CD4-positive, alpha-beta T cell (primary cell): ENCODE results near the gene DTX1. TPM values are rescaled to one million over a fixed set of nuclear protein-coding genes. Genes with fewer than 3 reads are reported as not detected.
A peak's percentile ranks its signal among the peaks of the same experiment; 100 is the strongest.

Experiments used
- ATAC-seq: fragments of 200-7000 bp; cut with Tn5 transposase; one replicate; pipeline ENCODE4 v1.10.0; 2022; ENCODE audit warnings: mild to moderate bottlenecking; ENCODE audit not compliant: poor library complexity
- CTCF ChIA-PET: fragments of 350-600 bp; sonication (Branson Sonifier 250); formaldehyde crosslinking; loops from one replicate; lab custom pipeline; 2021; ENCODE audit warnings: antibody characterized with exemption, inconsistent platforms; lab: Charles Lee
- POLR2A ChIA-PET: fragments of 350-600 bp; sonication (Branson Sonifier 250); formaldehyde crosslinking; loops from one replicate; lab custom pipeline; 2021; ENCODE audit warnings: antibody characterized with exemption, inconsistent platforms; lab: Charles Lee
- DNase-seq, 14 experiments: peaks; one replicate each; pipeline ENCODE4 v3.0.0-alpha.2; 2013 to 2020; ENCODE audit warnings: mixed read lengths in 2 of 14
- H3K27ac ChIP-seq, 2 donors: one replicate each; pipeline versions ENCODE4 v1.5.1 to v1.7.0; 2013; ENCODE audit warnings: low read length in 2 of 2, low read depth in 1 of 2, mild to moderate bottlenecking in 1 of 2
- H3K27me3 ChIP-seq, 2 experiments: 1 replicate in 1 of 2; 2 replicates in 1 of 2; pipeline versions ENCODE4 v1.6.1 to v1.7.0; 2013; ENCODE audit warnings: low read length in 2 of 2, control low read depth in 1 of 2, mild to moderate bottlenecking in 1 of 2, moderate library complexity in 1 of 2; ENCODE audit not compliant: insufficient read depth in 2 of 2, control insufficient read depth in 1 of 2
- H3K36me3 ChIP-seq: one replicate; pipeline ENCODE4 v1.6.1; 2013; ENCODE audit warnings: low read length, control low read depth; ENCODE audit not compliant: insufficient read depth
- H3K4me1 ChIP-seq: one replicate; pipeline ENCODE4 v1.6.1; 2013; ENCODE audit warnings: low read length, control low read depth; ENCODE audit not compliant: insufficient read depth
- H3K4me3 ChIP-seq: one replicate; pipeline ENCODE4 v1.5.1; 2013; ENCODE audit warnings: mild to moderate bottlenecking, low read length, moderate library complexity
- H3K9me3 ChIP-seq, 2 experiments: 1 replicate in 1 of 2; 2 replicates in 1 of 2; pipeline versions ENCODE4 v1.6.1 to v1.7.0; 2013; ENCODE audit warnings: low read length in 2 of 2, mild to moderate bottlenecking in 2 of 2, control low read depth in 1 of 2, moderate library complexity in 1 of 2; ENCODE audit not compliant: control insufficient read depth in 1 of 2, insufficient read depth in 1 of 2
- H3K27ac Mint-ChIP-seq: one replicate; pipeline ENCODE4 v1.8.0; 2020; ENCODE audit warnings: mixed read lengths
- H3K27me3 Mint-ChIP-seq: one replicate; pipeline ENCODE4 v1.8.0; 2021; ENCODE audit warnings: mixed read lengths
- H3K36me3 Mint-ChIP-seq: one replicate; pipeline ENCODE4 v1.8.0; 2021; ENCODE audit warnings: low read depth, mixed read lengths
- H3K4me1 Mint-ChIP-seq: one replicate; pipeline ENCODE4 v1.8.0; 2021; ENCODE audit warnings: low read depth, mixed read lengths
- H3K4me3 Mint-ChIP-seq: one replicate; pipeline ENCODE4 v1.8.0; 2020; ENCODE audit warnings: mild to moderate bottlenecking, mixed read lengths
- H3K9me3 Mint-ChIP-seq: one replicate; pipeline ENCODE4 v1.8.0; 2020; ENCODE audit warnings: mixed read lengths
- intact Hi-C, 2 experiments: fragments of 100-400 bp; cut with DNase I in 1 of 2; cut with micrococcal nuclease in 1 of 2; formaldehyde crosslinking; loops; one replicate each; pipeline versions ENCODE4 v1.15.1 to v1.9.0; 2023 to 2025; cut with DNase I, micrococcal nuclease
- total RNA-seq, 174 experiments: library from RNA in 2 of 174; stranded (reverse) in 2 of 174; gene quantifications; one replicate each; pipeline ENCODE4 v1.2.3 and lab custom pipeline; 2021 to 2026
- TF ChIP-seq, protein P1 (sequence below): fragments of 200-600 bp; IDR thresholded peaks from one replicate; pipeline ENCODE4 v1.8.0; 2022; ENCODE audit warnings: antibody characterized with exemption, mild to moderate bottlenecking

DTX1 gene
- total RNA-seq, 2 experiments from 2014 or later: 14.0 to 14.2 TPM

DNA sequence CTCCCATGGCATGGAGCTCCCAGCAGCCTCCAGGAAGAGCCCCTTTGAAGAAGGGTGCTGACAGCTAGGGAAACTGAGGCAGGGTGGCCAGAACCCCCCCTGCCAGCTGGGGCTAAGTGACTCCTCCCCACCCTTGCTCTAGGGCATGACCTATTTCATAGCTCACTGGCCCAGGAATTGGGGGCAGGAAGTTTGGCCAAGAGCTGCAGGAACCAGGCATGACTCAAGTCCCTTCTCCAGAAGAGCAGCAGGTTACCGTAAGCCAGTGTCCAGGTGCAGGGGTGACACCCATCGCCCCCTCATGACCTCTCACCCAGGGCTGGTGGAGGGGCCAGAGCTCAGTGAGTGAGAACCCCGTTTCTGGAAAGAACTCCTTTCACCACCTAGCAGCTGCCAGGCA is 77.1 kb downstream of the DTX1 start:
- intact Hi-C loops: no loop called here
- Histone ChIP-seq H3K36me3 (no peaks in the 10 kb centered on the region), H3K4me3 (no peak overlapping the region), H3K27me3 (no peaks in the 10 kb centered on the region), H3K9me3 (no peaks in the 10 kb centered on the region), H3K4me1 (peaks cover 26% of the 10 kb centered on the region), H3K27ac (no peak overlapping the region)
- ATAC-seq (no peak), DNase-seq (no peak)
- H3K9me3 Mint-ChIP-seq: no peaks in the 10 kb centered on the region
- no peaks in the 10 kb centered on the region for H3K27me3 Mint-ChIP-seq
- TF ChIP-seq, protein P1, sequence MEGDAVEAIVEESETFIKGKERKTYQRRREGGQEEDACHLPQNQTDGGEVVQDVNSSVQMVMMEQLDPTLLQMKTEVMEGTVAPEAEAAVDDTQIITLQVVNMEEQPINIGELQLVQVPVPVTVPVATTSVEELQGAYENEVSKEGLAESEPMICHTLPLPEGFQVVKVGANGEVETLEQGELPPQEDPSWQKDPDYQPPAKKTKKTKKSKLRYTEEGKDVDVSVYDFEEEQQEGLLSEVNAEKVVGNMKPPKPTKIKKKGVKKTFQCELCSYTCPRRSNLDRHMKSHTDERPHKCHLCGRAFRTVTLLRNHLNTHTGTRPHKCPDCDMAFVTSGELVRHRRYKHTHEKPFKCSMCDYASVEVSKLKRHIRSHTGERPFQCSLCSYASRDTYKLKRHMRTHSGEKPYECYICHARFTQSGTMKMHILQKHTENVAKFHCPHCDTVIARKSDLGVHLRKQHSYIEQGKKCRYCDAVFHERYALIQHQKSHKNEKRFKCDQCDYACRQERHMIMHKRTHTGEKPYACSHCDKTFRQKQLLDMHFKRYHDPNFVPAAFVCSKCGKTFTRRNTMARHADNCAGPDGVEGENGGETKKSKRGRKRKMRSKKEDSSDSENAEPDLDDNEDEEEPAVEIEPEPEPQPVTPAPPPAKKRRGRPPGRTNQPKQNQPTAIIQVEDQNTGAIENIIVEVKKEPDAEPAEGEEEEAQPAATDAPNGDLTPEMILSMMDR: no peak
- no peak overlapping the region for H3K27ac Mint-ChIP-seq
- ChIA-PET POLR2A (no interaction called here), CTCF (interaction anchor here (1.8 kb wide), 1 partner anchor 41 kb away, joined by 4 read pairs; no protein-coding TSS in a partner anchor)
- peak overlapping the region; percentile 11 for H3K4me3 Mint-ChIP-seq
- H3K36me3 Mint-ChIP-seq: no peaks in the 10 kb centered on the region
- peaks cover 19% of the 10 kb centered on the region for H3K4me1 Mint-ChIP-seq

DNA sequence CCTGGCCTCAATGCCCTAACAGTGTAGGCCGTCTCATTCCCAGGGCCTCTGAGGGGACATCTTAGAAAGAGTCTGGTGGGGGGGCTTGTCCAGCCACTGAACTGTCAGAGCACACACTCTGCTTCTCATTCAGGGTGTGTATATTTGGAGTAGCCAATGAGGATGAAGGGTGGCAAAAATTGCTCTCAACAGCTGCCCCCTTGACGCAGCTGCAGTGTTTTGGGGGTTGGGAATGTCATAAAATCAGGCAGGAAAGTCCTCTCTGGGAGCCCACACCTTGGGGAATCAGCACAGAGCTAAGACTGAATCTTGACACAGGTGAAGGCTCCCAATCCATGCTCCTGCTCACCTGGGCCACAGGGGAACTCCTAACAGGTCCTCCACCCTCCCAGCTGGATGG is 77.5 kb downstream of the DTX1 start:
- H3K36me3 Mint-ChIP-seq: no peaks in the 10 kb centered on the region
- Histone ChIP-seq H3K4me3 (no peak overlapping the region), H3K27me3 (no peaks in the 10 kb centered on the region), H3K4me1 (peaks cover 26% of the 10 kb centered on the region), H3K27ac (no peak overlapping the region), H3K36me3 (no peaks in the 10 kb centered on the region), H3K9me3 (no peaks in the 10 kb centered on the region)
- no peaks in the 10 kb centered on the region for H3K27me3 Mint-ChIP-seq
- DNase-seq (no peak), ATAC-seq (no peak)
- POLR2A ChIA-PET: no interaction called here
- H3K27ac Mint-ChIP-seq: no peak overlapping the region
- peaks cover 18% of the 10 kb centered on the region for H3K4me1 Mint-ChIP-seq
- H3K9me3 Mint-ChIP-seq: no peaks in the 10 kb centered on the region
- CTCF ChIA-PET: interaction anchor here (0.8 to 1.8 kb wide), 2 partner anchors 19 to 40 kb away, joined by 4 read pairs; no protein-coding TSS in a partner anchor
- intact Hi-C loops: no loop called here
- TF ChIP-seq, protein P1: no peak
- H3K4me3 Mint-ChIP-seq: peak overlapping the region; percentile 11

DNA sequence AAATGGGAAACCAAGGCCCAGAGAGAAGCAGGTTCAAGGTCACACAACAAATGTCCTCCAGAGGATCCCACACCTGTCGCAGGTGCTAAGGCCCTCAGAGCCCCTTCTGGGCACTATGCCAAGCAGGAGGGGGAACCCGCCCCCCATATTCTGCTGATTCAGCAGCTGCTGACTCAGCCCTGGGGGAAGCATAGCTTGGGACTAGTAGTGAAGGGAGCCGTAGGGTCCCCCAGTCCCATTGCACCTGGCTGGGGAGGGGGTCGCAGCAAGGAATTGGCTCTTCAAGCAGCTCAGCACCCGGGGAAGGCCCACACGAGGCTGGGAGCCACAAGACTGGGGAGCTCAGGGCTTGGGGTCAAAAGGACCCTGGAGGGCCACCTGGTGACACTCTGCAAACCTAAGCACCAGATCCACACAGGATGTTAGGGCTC is 78.0 kb downstream of the DTX1 start:
- TF ChIP-seq, protein P1: no peak
- Histone ChIP-seq H3K36me3 (no peaks in the 10 kb centered on the region), H3K27ac (no peak overlapping the region), H3K4me1 (peaks cover 24% of the 10 kb centered on the region), H3K4me3 (no peak overlapping the region), H3K27me3 (no peaks in the 10 kb centered on the region), H3K9me3 (no peaks in the 10 kb centered on the region)
- H3K9me3 Mint-ChIP-seq: no peaks in the 10 kb centered on the region
- H3K4me3 Mint-ChIP-seq: peak overlapping the region; percentile 92
- peaks cover 13% of the 10 kb centered on the region for H3K4me1 Mint-ChIP-seq
- no peak for ATAC-seq
- ChIA-PET CTCF (interaction anchor here (0.8 to 1.8 kb wide), 2 partner anchors 19 to 40 kb away, joined by 4 read pairs; no protein-coding TSS in a partner anchor), POLR2A (no interaction called here)
- H3K27ac Mint-ChIP-seq: no peak overlapping the region
- no peaks in the 10 kb centered on the region for H3K36me3 Mint-ChIP-seq
- DNase-seq: no peak
- intact Hi-C loops: no loop called here
- no peaks in the 10 kb centered on the region for H3K27me3 Mint-ChIP-seq
